Endothelial cell of umbilical vein (primary cell): ENCODE data around the gene LRP1.

Source experiments
- POLR2A ChIP-seq: IDR thresholded peaks from 2 replicates; pipeline ENCODE4 v1.6.1; 2012; ENCODE audit warnings: low read depth, mild to moderate bottlenecking, control low read depth, low read length
- POLR2AphosphoS5 ChIP-seq: IDR thresholded peaks from 2 replicates; pipeline ENCODE4 v1.6.1; 2012; ENCODE audit warnings: low read depth, mild to moderate bottlenecking, control low read depth, low read length, moderate library complexity; ENCODE audit not compliant: insufficient read depth

DNA sequence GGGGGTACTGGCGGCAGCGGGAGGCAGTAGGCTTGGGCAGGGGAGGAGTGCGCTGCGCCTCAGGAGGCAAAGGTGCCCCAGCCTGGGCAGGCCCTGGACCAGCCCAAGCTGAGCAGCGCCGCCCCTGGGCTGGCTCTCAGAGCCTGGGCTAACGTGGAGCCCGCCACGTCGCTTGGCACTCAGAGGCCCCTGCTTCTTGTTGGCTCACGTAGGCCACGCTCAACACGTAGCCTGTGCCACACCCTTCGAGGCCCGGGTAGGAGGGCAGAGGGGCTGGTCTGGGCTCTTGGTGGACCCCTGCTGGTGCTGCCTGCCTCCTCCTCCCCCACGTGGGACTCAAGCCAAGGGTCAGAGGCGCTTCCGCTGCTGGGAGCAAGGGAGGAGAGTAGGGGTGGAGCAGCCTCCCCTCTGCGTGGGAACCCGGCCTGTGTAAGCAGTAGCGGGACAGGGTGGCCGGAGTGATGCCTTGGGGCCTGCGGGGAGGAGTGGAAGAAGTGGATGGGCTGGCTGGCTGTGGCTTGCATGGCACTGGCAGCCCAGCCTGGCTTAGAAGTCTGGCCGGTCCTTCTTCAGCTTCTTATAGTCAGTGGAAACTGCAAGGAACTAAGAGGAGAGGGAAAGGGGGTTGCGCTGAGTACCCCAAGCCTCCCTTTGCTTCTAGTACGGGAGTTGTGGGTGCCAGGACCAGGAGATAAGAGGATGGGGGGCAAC, 106.9 kb downstream of the LRP1 start:
- no peak for TF ChIP-seq POLR2AphosphoS5
- no peak for TF ChIP-seq POLR2A
